ENCODE measurements around the gene ACTR3. TPM values are rescaled to one million over a fixed set of nuclear protein-coding genes. Genes with fewer than 3 reads are reported as not detected.

ACTR3 gene
- total and polyA plus RNA-seq, 3 donors from 2014 or later = 106 to 180 (median 114) TPM

GRCh38 chr2:113918229-113918628, 28.3 kb downstream of the ACTR3 start:
- Histone ChIP-seq H3K36me3 (ENCODE audit: low read depth, missing control alignments) (no peaks in the 10 kb centered on the region), H3K9me3 (no peaks in the 10 kb centered on the region), H3K27me3 (no peaks in the 10 kb centered on the region), H3K4me3 (no peak overlapping the region), H3K27ac (no peak overlapping the region), H3K4me1 (no peaks in the 10 kb centered on the region)
- WGBS, 2 donors = 58 to 68% methylated on average over 1 of the region's 1 CpG
- no peak for DNase-seq
- TF ChIP-seq, protein P1, sequence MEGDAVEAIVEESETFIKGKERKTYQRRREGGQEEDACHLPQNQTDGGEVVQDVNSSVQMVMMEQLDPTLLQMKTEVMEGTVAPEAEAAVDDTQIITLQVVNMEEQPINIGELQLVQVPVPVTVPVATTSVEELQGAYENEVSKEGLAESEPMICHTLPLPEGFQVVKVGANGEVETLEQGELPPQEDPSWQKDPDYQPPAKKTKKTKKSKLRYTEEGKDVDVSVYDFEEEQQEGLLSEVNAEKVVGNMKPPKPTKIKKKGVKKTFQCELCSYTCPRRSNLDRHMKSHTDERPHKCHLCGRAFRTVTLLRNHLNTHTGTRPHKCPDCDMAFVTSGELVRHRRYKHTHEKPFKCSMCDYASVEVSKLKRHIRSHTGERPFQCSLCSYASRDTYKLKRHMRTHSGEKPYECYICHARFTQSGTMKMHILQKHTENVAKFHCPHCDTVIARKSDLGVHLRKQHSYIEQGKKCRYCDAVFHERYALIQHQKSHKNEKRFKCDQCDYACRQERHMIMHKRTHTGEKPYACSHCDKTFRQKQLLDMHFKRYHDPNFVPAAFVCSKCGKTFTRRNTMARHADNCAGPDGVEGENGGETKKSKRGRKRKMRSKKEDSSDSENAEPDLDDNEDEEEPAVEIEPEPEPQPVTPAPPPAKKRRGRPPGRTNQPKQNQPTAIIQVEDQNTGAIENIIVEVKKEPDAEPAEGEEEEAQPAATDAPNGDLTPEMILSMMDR (IDR thresholded peaks at IDR 0.05) = no peak
- no peak for TF ChIP-seq POLR2A (IDR thresholded peaks at IDR 0.05)
- intact Hi-C loops (cut with DNase I; ENCODE audit: low total_unique reads) = no loop called here

DNA sequence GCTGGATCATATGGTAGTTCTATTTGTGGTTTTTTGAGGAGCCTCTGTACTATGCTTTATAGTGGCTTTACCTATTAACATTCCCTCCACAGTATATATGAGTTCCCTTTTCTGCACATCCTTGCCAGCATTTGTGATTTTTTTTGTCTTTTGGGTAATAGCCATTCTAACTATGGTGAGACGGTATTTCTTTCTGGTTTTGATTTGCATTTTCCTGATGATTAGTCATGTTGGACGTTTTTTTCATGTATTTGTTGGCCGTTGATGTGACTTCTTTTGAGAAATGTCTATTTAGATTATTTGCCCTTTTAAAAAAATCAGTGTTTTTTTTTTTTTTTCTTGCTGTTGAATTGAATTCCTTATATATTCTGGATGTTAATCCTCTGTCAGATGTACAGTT, 31.1 kb downstream of the ACTR3 start:
- no peak for DNase-seq
- Histone ChIP-seq H3K4me3 (no peak overlapping the region), H3K36me3 (ENCODE audit: low read depth, missing control alignments) (no peaks in the 10 kb centered on the region), H3K4me1 (no peaks in the 10 kb centered on the region), H3K27me3 (no peaks in the 10 kb centered on the region), H3K9me3 (no peaks in the 10 kb centered on the region), H3K27ac (no peak overlapping the region)
- intact Hi-C loops (cut with DNase I; ENCODE audit: low total_unique reads) = no loop called here
- TF ChIP-seq, protein P1 (IDR thresholded peaks at IDR 0.05) = no peak
- TF ChIP-seq POLR2A (IDR thresholded peaks at IDR 0.05) = no peak
- WGBS, 2 donors = 87 to 94% methylated on average over 3 of the region's 3 CpGs

DNA sequence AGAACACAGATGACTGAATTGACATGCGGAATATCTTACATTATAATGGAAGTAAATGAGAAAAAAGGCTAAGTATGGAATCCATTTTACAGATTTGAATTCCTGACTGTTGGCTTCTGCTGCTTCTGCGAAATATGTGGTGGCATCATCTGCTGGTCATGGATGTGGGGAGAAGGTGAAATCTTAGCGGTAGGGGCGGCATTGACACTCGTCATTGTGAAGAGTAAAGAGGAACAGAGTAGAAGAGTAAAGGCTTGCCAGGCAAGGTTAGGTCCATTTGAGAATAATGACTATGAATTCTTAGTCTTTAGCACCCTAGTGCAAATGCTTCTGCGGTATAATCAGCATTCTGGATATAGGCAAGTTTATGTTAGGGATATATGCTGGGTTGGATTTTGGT, 32.4 kb downstream of the ACTR3 start:
- TF ChIP-seq POLR2A (IDR thresholded peaks at IDR 0.05) = no peak
- TF ChIP-seq, protein P1 (IDR thresholded peaks at IDR 0.05) = no peak
- Histone ChIP-seq H3K27me3 (no peaks in the 10 kb centered on the region), H3K27ac (no peak overlapping the region), H3K9me3 (no peaks in the 10 kb centered on the region), H3K4me3 (no peak overlapping the region), H3K36me3 (ENCODE audit: low read depth, missing control alignments) (no peaks in the 10 kb centered on the region), H3K4me1 (no peaks in the 10 kb centered on the region)
- intact Hi-C loops (cut with DNase I; ENCODE audit: low total_unique reads) = no loop called here
- WGBS, 2 donors = 95 to 97% methylated on average over 6 of the region's 6 CpGs
- DNase-seq = no peak

- 75 to 93% methylated on average over 3 of the region's 3 CpGs for WGBS, 2 donors
- no peak for TF ChIP-seq POLR2A (IDR thresholded peaks at IDR 0.05)
- TF ChIP-seq, protein P1 (IDR thresholded peaks at IDR 0.05) = no peak
- H3K4me1 ChIP-seq = no peaks in the 10 kb centered on the region
- no peak overlapping the region for H3K4me3 ChIP-seq
- H3K9me3 ChIP-seq = no peaks in the 10 kb centered on the region
- no peak for DNase-seq
- intact Hi-C loops (cut with DNase I; ENCODE audit: low total_unique reads) = no loop called here
- no peak overlapping the region for H3K27ac ChIP-seq
- H3K36me3 ChIP-seq (ENCODE audit: low read depth, missing control alignments) = no peaks in the 10 kb centered on the region
- no peaks in the 10 kb centered on the region for H3K27me3 ChIP-seq
Measured at GRCh38 chr2:113922784-113923183, 32.9 kb downstream of the ACTR3 start.

DNA sequence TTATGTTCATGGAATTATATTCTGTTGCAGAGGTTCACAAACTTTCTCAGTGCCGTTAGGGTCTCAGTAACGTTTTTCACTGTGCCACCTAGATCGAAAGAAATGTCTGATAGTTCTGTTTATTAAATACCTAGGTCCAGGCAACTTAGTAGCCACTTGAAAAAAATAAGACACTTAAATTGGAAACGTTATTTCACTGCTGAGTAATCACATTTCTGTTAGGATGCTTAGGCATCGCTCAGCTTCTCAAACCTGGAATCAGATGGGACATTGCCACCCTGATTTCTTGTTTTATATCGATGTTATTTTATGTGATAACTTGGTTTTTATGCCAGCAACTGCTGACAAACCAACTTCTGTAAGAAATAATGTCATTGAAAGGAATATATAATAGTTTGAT, 36.0 kb downstream of the ACTR3 start:
- H3K27ac ChIP-seq = no peak overlapping the region
- WGBS, 2 donors = 72% methylated on average over 6 of the region's 6 CpGs
- TF ChIP-seq, protein P1 (IDR thresholded peaks at IDR 0.05) = no peak
- no peak for TF ChIP-seq POLR2A (IDR thresholded peaks at IDR 0.05)
- no peaks in the 10 kb centered on the region for H3K36me3 ChIP-seq (ENCODE audit: low read depth, missing control alignments)
- H3K9me3 ChIP-seq = no peaks in the 10 kb centered on the region
- no peaks in the 10 kb centered on the region for H3K4me1 ChIP-seq
- H3K27me3 ChIP-seq = no peaks in the 10 kb centered on the region
- intact Hi-C loops (cut with DNase I; ENCODE audit: low total_unique reads) = no loop called here
- no peak overlapping the region for H3K4me3 ChIP-seq
- no peak for DNase-seq

Data from testis (tissue), 3 donors.